Aorta (tissue), 5 donors: ENCODE measurements around the gene NR6A1. TPM values are rescaled to one million over a fixed set of nuclear protein-coding genes. Genes with fewer than 3 reads are reported as not detected.
A peak's percentile ranks its signal among the peaks of the same experiment; 100 is the strongest.

Source experiments
- ATAC-seq: fragments of 200-7000 bp; cut with Tn5 transposase; one replicate; pipeline ENCODE4 v1.9.1; 2022; ENCODE audit warnings: moderate library complexity; ENCODE audit not compliant: low FRiP score
- DNase-seq, 2 donors: peaks; one replicate each; pipeline ENCODE4 v3.0.0-alpha.2; 2020
- H3K27ac ChIP-seq, 2 donors: one replicate each; pipeline ENCODE4 v1.5.1; 2013; ENCODE audit warnings: low read length in 2 of 2, mild to moderate bottlenecking in 2 of 2, moderate library complexity in 2 of 2, control low read depth in 1 of 2, inconsistent platforms in 1 of 2, low read depth in 1 of 2
- H3K27me3 ChIP-seq, 2 donors: one replicate each; pipeline ENCODE4 v1.6.1; 2013; ENCODE audit warnings: control low read depth in 1 of 2, low read length in 1 of 2, mild to moderate bottlenecking in 1 of 2, moderate library complexity in 1 of 2; ENCODE audit not compliant: insufficient read depth in 2 of 2, control insufficient read depth in 1 of 2
- H3K36me3 ChIP-seq, 2 donors: one replicate each; pipeline ENCODE4 v1.6.1; 2013; ENCODE audit warnings: control low read depth in 1 of 2, low read length in 1 of 2, mild to moderate bottlenecking in 1 of 2; ENCODE audit not compliant: insufficient read depth in 2 of 2, control insufficient read depth in 1 of 2
- H3K4me1 ChIP-seq, 2 donors: one replicate each; pipeline ENCODE4 v1.6.1; 2013; ENCODE audit warnings: low read length in 2 of 2, control low read depth in 1 of 2, mild to moderate bottlenecking in 1 of 2, moderate library complexity in 1 of 2; ENCODE audit not compliant: insufficient read depth in 2 of 2, control insufficient read depth in 1 of 2
- H3K4me3 ChIP-seq, 2 donors: one replicate each; pipeline ENCODE4 v1.5.1; 2013; ENCODE audit warnings: low read length in 2 of 2, control low read depth in 1 of 2, mild to moderate bottlenecking in 1 of 2
- H3K9me3 ChIP-seq: one replicate; pipeline ENCODE4 v1.6.1; 2013; ENCODE audit warnings: mild to moderate bottlenecking, low read length; ENCODE audit not compliant: control insufficient read depth
- WGBS, 2 donors: extraction: QIAGEN DNeasy Blood & Tissue Kit; methylation state at CpG; one replicate each; pipeline ENCODE4 v1.1.7; 2013; 5-methylcytosine and 5-hydroxymethylcytosine counted together
- intact Hi-C, 2 donors: fragments of 100-400 bp; cut with DNase I; formaldehyde crosslinking; loops; one replicate each; pipeline versions ENCODE4 v1.14.2 to v1.15.0; 2022
- polyA plus RNA-seq, 2 donors: library from polyadenylated mRNA; stranded (reverse); fragments of 200-250 nt; gene quantifications; one replicate each; pipeline ENCODE4 v1.2.3, GENCODE V29; 2013
- total RNA-seq, 2 donors: library from RNA; stranded (reverse); fragmentation: NEBNext Ultra II Directional; extraction: Animal tissue kit (Norgen Biotek cat#: 25700); gene quantifications; one replicate each; pipeline ENCODE4 v1.2.1, GENCODE V29; 2021
- donor health status: healthy with polysubstance abuse.
- donor health status: Bipolar disorder and iron deficiency.
- donor health status: DM: no; HTN: no; CAD: no.
- donor health status: DM: no; HTN: no; CAD: no.
- donor health status: DM: yes; HTN: yes; CAD: no.

The NR6A1 gene
- total and polyA plus RNA-seq, 4 donors = 0.26 to 1.6 (median 0.46) TPM

DNA sequence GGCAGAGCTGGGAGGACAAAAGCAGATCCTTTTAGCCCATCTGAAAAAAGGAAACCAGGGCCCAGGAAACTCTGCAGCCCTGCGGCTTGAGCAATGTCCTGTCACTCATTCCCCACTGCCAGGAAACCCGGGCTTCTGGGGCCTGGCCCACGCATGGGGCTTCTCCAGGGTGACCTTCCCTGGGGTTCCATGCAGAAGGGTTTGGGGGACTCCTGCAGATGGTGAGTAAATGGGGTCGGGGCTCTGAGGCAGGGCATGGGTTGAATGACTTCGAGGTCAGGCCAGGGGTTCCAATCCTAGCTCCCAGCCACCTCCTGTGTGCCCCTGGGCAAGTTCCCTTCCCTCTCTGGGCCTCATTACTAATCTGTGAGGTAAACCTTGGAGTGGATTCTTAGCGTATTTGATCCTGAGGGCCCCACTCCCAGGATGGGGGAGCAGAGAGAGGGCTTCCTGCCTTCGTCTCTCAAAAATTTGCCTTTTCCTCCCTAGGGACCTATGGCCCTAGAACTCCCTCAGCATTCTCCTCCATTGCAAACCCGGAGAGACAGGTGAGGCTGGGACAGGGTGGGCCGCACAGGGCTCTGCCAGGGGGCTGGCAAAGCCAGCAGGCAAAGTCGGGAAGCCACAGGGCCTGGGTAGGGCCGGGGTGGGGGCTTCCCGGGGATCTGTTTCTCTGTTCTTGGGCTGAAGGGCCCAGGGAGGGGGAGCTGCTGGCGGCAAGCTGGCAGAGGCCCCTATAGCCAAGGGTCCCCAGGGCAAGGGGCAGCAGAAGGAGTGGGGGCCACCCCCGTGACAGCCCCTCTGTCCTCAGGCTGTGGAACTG, 295.0 kb downstream of the NR6A1 start:
- ATAC-seq (no peak), DNase-seq (no peak)

DNA sequence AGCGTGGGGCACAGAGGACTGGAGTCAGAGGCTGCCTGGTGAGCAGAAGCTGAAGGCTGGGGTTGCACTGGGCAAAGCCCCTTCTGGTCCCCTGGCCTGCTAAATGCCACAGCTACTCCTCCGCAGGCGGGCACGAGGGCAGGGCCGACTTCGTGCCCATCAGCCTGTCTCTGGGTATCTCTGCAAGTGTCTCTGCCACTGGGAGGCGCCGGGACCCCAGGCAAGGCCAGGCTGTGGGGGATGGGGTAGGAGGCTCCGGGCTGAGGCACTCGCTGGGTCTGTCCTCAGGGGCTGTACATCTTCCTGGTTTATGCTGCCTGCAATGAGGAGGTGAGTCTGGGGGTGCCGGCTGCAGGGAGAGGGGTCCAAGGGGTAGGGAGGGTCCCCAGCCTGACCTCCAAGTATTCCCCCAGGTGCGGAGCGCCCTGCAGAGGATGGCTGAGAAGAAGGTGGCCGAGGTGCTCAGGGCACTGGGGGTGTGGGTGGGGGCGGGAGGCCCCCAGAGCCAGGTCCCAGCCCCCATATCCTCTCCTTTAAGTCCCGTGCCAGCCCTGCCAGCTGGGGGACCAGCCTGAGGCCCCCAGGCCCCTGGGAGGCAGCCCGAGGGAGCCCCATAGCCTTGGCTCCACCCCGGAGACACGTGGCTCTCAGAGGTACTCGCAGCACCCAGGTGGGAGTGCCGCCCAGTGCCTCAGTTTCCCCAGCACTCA, 295.8 kb downstream of the NR6A1 start:
- H3K4me3 ChIP-seq = no peak overlapping the region
- intact Hi-C loops = no loop called here
- no peaks in the 10 kb centered on the region for H3K9me3 ChIP-seq
- ATAC-seq (peak; percentile 16), DNase-seq (no peak)
- 70% methylated on average over 19 to 21 of the region's 21 CpGs for WGBS, 2 donors
- no peaks in the 10 kb centered on the region for H3K36me3 ChIP-seq
- H3K27ac ChIP-seq = no peak overlapping the region
- no peaks in the 10 kb centered on the region for H3K27me3 ChIP-seq
- no peaks in the 10 kb centered on the region for H3K4me1 ChIP-seq

More for the DNA sequence above, 295.0 kb downstream of the NR6A1 start:
- intact Hi-C loops = no loop called here
- 59 to 76% methylated on average over 14 of the region's 14 CpGs for WGBS, 2 donors
- Histone ChIP-seq H3K4me3 (no peak overlapping the region), H3K27me3 (no peaks in the 10 kb centered on the region), H3K36me3 (no peaks in the 10 kb centered on the region), H3K4me1 (no peaks in the 10 kb centered on the region), H3K9me3 (no peaks in the 10 kb centered on the region), H3K27ac (no peak overlapping the region)

GRCh38 chr9:124474151-124474550, 297.0 kb downstream of the NR6A1 start:
- no peak overlapping the region for H3K4me3 ChIP-seq
- ATAC-seq (no peak), DNase-seq (no peak)
- H3K36me3 ChIP-seq = no peaks in the 10 kb centered on the region
- H3K27ac ChIP-seq = no peak overlapping the region
- intact Hi-C loops = no loop called here
- H3K27me3 ChIP-seq = no peaks in the 10 kb centered on the region
- H3K9me3 ChIP-seq = no peaks in the 10 kb centered on the region
- no peaks in the 10 kb centered on the region for H3K4me1 ChIP-seq
- WGBS, 2 donors = 78 to 92% methylated on average over 4 of the region's 4 CpGs

- no peaks in the 10 kb centered on the region for H3K27me3 ChIP-seq
- intact Hi-C loops = no loop called here
- ATAC-seq = no peak
- no peaks in the 10 kb centered on the region for H3K4me1 ChIP-seq
- DNase-seq = no peak
- no peak overlapping the region for H3K4me3 ChIP-seq
- H3K9me3 ChIP-seq = no peaks in the 10 kb centered on the region
- 56 to 63% methylated on average over 10 of the region's 10 CpGs for WGBS, 2 donors
- no peak overlapping the region for H3K27ac ChIP-seq
- no peaks in the 10 kb centered on the region for H3K36me3 ChIP-seq
Measured at GRCh38 chr9:124473310-124473709, 297.8 kb downstream of the NR6A1 start.

GRCh38 chr9:124472770-124473169, 298.3 kb downstream of the NR6A1 start:
- WGBS, 2 donors = 75 to 82% methylated on average over 7 of the region's 7 CpGs
- no peaks in the 10 kb centered on the region for H3K9me3 ChIP-seq
- no peak overlapping the region for H3K4me3 ChIP-seq
- H3K36me3 ChIP-seq = no peaks in the 10 kb centered on the region
- intact Hi-C loops = no loop called here
- DNase-seq = no peak
- no peak overlapping the region for H3K27ac ChIP-seq
- no peak for ATAC-seq
- no peaks in the 10 kb centered on the region for H3K4me1 ChIP-seq
- H3K27me3 ChIP-seq = no peaks in the 10 kb centered on the region

DNA sequence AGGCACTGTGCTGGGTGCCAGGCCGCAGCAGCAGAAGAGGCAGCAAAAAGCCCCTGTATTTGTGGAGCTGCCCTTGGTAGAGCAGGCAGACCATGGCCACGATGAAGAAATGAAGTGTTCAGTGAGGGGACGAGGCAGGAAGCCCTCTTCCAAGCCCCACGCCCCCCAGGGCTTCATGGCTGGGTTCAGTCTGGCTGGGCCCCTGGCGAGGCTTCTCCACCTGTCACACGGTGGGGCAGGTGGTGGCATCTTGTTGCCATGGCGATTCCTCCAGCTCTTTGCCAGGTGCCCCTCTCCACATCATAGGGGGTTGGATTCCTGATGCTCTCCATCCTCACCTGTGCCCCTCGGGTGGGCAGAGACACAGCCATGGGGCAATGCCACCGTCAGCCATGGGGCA, 299.4 kb downstream of the NR6A1 start:
- H3K27ac ChIP-seq = no peak overlapping the region

DNA sequence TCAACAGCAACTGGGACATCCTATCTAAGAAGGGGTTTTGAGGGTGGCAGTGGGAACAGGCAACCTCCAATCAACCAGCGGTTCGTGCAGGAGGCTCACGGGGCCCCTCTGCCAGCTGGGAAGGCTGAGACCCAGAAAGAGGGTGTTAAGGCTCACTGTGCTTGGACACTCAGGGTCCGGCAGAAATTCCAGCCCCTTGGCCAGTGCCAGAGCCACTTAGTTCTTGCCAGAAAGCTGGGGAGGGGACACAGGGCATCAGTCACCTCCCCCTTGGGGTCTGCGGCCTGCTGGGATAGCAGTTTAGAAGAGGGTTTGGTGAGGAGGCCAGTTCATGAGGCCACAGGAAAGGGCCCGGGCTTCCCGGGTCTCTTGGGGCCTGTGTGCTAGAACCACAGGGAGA, 300.4 kb downstream of the NR6A1 start:
- H3K4me3 ChIP-seq = no peak overlapping the region
- DNase-seq (no peak), ATAC-seq (no peak)
- no peak overlapping the region for H3K27ac ChIP-seq
- no peaks in the 10 kb centered on the region for H3K4me1 ChIP-seq
- intact Hi-C loops = no loop called here
- H3K36me3 ChIP-seq = no peaks in the 10 kb centered on the region
- H3K9me3 ChIP-seq = no peaks in the 10 kb centered on the region
- WGBS, 2 donors = 89 to 93% methylated on average over 7 of the region's 7 CpGs
- H3K27me3 ChIP-seq = no peaks in the 10 kb centered on the region

More for the DNA sequence above, 299.4 kb downstream of the NR6A1 start:
- no peaks in the 10 kb centered on the region for H3K4me1 ChIP-seq
- DNase-seq (no peak), ATAC-seq (no peak)
- H3K9me3 ChIP-seq = no peaks in the 10 kb centered on the region
- intact Hi-C loops = no loop called here
- 85 to 86% methylated on average over 9 of the region's 9 CpGs for WGBS, 2 donors
- H3K4me3 ChIP-seq = no peak overlapping the region
- H3K27me3 ChIP-seq = no peaks in the 10 kb centered on the region
- no peaks in the 10 kb centered on the region for H3K36me3 ChIP-seq

DNA sequence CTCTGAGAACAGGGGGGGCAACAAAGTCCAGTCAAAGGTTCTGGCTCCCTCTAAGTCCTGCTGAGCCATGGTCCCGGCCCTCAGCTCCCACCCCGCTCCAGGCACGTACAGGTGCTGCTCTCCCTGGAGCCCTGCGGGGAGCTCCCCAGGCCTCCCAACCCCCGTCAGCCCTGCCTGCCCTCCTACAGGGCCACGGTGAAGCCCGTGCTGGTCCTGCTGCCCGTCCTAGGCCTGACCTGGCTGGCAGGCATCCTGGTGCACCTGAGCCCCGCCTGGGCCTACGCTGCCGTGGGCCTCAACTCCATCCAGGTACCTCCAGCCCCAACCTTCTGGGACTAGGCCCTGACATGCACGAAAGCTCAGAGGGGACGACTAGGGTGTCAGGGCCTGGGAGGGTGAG, 300.8 kb downstream of the NR6A1 start:
- intact Hi-C loops = no loop called here
- WGBS, 2 donors = 86 to 88% methylated on average over 13 of the region's 13 CpGs
- no peaks in the 10 kb centered on the region for H3K4me1 ChIP-seq
- H3K27me3 ChIP-seq = no peaks in the 10 kb centered on the region
- ATAC-seq (no peak), DNase-seq (no peak)
- H3K9me3 ChIP-seq = no peaks in the 10 kb centered on the region
- H3K27ac ChIP-seq = no peak overlapping the region
- H3K4me3 ChIP-seq = no peak overlapping the region
- no peaks in the 10 kb centered on the region for H3K36me3 ChIP-seq
